ENCODE measurements around the gene ARID1B.

- TF ChIP-seq CTCF (conservative IDR thresholded peaks at IDR 0.05; ENCODE audit: low read length) (no peak), EZH2phosphoT487 (IDR thresholded peaks at IDR 0.05; ENCODE audit: borderline replicate concordance, low read depth, low read length) (no peak)
These were observed 120.8 kb downstream of the ARID1B start for GRCh38 chr6:156897907-156898531.

Measured in OCI-LY7 (cell line).